Vagina (tissue), 2 donors: ENCODE measurements around the gene NXT2. TPM values are rescaled to one million over a fixed set of nuclear protein-coding genes. Genes with fewer than 3 reads are reported as not detected.

ENCODE experiments used
- DNase-seq, 2 donors: peaks; one replicate each; pipeline ENCODE4 v3.0.0-alpha.2; 2017; ENCODE audit errors: extremely low spot score in 2 of 2
- H3K27ac ChIP-seq: fragments of 200-600 bp; sonication (generic); one replicate; pipeline ENCODE4 v1.5.1; 2019
- H3K27me3 ChIP-seq: fragments of 200-600 bp; sonication (generic); one replicate; pipeline ENCODE4 v1.5.1; 2019
- H3K36me3 ChIP-seq, 2 donors: fragments of 200-600 bp; sonication (generic); one replicate each; pipeline ENCODE4 v1.5.1; 2017 to 2019
- H3K4me1 ChIP-seq: fragments of 200-600 bp; sonication (generic); one replicate; pipeline ENCODE4 v1.5.1; 2019
- H3K4me3 ChIP-seq, 2 donors: fragments of 200-600 bp; sonication (generic); 1 replicate in 1 of 2; 2 replicates in 1 of 2; pipeline ENCODE4 v1.5.1; 2016 to 2019
- H3K9me3 ChIP-seq: fragments of 200-600 bp; sonication (generic); one replicate; pipeline ENCODE4 v1.5.1; 2019
- POLR2A ChIP-seq, 2 donors: fragments of 450-650 bp; IDR thresholded peaks; one replicate each; pipeline ENCODE4 v1.6.1; 2017; ENCODE audit warnings: antibody characterized with exemption in 2 of 2, mild to moderate bottlenecking in 2 of 2, moderate library complexity in 2 of 2
- POLR2AphosphoS5 ChIP-seq, 2 donors: sonication (generic); formaldehyde crosslinking; IDR thresholded peaks; one replicate each; pipeline ENCODE4 v1.9.0; 2017; ENCODE audit warnings: antibody characterized with exemption in 2 of 2, mild to moderate bottlenecking in 2 of 2, low read depth in 1 of 2; ENCODE audit not compliant: insufficient read depth in 1 of 2
- intact Hi-C: fragments of 100-400 bp; cut with DNase I; formaldehyde crosslinking; loops from one replicate; pipeline ENCODE4 v1.15.1; 2023
- total RNA-seq: library from RNA; depleted of rRNA; stranded (reverse); fragments of >200 nt; gene quantifications from one replicate; pipeline ENCODE4 v1.2.3, GENCODE V29; 2016
- TF ChIP-seq, protein P1 (sequence below), 3 experiments: fragments of 450-650 bp in 2 of 3; fragments of 200-600 bp in 1 of 3; sonication (generic) in 1 of 3; IDR thresholded peaks; one replicate each; pipeline ENCODE4 v1.5.1; 2017 to 2019; ENCODE audit warnings: antibody characterized with exemption in 3 of 3, mild to moderate bottlenecking in 2 of 3, moderate library complexity in 2 of 3

NXT2 gene
- total RNA-seq, 1 donor from 2014 or later, result 6.9 TPM

DNA sequence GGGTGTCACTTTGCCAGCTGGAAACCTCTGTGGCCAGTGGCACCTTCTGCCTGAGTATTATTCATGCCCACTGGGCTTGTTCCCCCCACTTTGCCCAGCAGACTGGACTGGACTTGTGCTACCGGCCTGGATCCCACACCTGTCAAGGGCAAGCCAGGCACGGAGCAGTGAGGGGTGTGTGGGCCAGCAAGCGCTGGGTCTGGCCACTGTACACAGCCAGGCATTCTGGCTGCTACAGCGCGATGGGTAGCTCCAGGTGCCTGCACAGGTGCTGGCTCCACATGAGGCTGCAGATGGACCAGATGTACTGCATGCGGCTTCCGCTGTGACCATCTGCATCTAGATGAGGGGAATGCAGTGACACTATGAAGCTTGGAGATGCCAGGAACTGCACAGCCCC, 48.8 kb downstream of the NXT2 start:
- H3K36me3 ChIP-seq, result no peaks in the 10 kb centered on the region
- no peaks in the 10 kb centered on the region for H3K9me3 ChIP-seq
- H3K27ac ChIP-seq, result no peak overlapping the region
- H3K27me3 ChIP-seq, result no peaks in the 10 kb centered on the region
- no peaks in the 10 kb centered on the region for H3K4me1 ChIP-seq
- TF ChIP-seq POLR2AphosphoS5 (IDR thresholded peaks at IDR 0.05; ENCODE audit: insufficient read depth in 1 of 2, low read depth in 1 of 2) (no peak), POLR2A (IDR thresholded peaks at IDR 0.05) (no peak)
- TF ChIP-seq, protein P1, sequence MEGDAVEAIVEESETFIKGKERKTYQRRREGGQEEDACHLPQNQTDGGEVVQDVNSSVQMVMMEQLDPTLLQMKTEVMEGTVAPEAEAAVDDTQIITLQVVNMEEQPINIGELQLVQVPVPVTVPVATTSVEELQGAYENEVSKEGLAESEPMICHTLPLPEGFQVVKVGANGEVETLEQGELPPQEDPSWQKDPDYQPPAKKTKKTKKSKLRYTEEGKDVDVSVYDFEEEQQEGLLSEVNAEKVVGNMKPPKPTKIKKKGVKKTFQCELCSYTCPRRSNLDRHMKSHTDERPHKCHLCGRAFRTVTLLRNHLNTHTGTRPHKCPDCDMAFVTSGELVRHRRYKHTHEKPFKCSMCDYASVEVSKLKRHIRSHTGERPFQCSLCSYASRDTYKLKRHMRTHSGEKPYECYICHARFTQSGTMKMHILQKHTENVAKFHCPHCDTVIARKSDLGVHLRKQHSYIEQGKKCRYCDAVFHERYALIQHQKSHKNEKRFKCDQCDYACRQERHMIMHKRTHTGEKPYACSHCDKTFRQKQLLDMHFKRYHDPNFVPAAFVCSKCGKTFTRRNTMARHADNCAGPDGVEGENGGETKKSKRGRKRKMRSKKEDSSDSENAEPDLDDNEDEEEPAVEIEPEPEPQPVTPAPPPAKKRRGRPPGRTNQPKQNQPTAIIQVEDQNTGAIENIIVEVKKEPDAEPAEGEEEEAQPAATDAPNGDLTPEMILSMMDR (IDR thresholded peaks at IDR 0.05), result no peak
- DNase-seq, result no peak
- H3K4me3 ChIP-seq, result no peak overlapping the region
- intact Hi-C loops, result no loop called here

DNA sequence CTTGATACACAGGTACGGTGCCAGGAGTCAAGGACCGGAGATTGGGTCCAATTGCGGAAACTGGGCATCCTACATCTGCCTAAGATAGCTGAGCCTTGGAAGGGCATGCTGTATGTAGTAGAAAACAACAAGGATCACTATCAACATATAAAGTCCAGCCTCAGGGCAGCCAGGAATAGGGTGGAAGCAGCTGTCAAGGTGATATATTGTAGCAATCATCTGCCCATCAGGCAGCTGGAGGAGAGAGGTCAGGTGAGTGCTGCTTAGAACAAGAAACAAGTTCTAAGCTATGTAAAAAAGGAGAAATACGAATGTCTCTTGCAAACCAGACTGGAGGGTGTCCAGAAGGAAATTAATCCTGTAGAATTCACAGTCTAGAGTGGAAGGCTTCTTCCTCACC, 53.5 kb downstream of the NXT2 start:
- H3K27me3 ChIP-seq, result no peaks in the 10 kb centered on the region
- H3K4me1 ChIP-seq, result no peaks in the 10 kb centered on the region
- H3K36me3 ChIP-seq, result no peaks in the 10 kb centered on the region
- no peak for DNase-seq
- H3K9me3 ChIP-seq, result no peaks in the 10 kb centered on the region
- no peak for TF ChIP-seq POLR2AphosphoS5 (IDR thresholded peaks at IDR 0.05; ENCODE audit: insufficient read depth in 1 of 2, low read depth in 1 of 2)
- TF ChIP-seq POLR2A (IDR thresholded peaks at IDR 0.05), result no peak
- TF ChIP-seq, protein P1 (IDR thresholded peaks at IDR 0.05), result no peak
- intact Hi-C loops, result no loop called here
- no peak overlapping the region for H3K4me3 ChIP-seq
- no peak overlapping the region for H3K27ac ChIP-seq

Other genes with a start within 250 kb of the NXT2 start
- not detected for gene GUCY2F, start 54.8 kb upstream of the NXT2 start, total RNA-seq
- 1.2 TPM for gene KCNE5, start 88.3 kb downstream of the NXT2 start, total RNA-seq
- 39.8 TPM for gene ACSL4, start 196.4 kb downstream of the NXT2 start, total RNA-seq